ENCODE results near the gene SETD1A.
A peak's percentile ranks its signal among the peaks of the same experiment; 100 is the strongest.

The SETD1A gene

GRCh38 chr16:30957456-30958174 lies at the start of gene SETD1A:
Gene SETD1A (plus strand): TSS chr16:30957754. CDS start chr16:30958732, 978 bp downstream.
- peak within 1 kb of the TSS; percentile 99 for H3K27ac ChIP-seq
- CTCF ChIA-PET, result no interaction called here
- TF ChIP-seq CTCF (conservative IDR thresholded peaks at IDR 0.05; ENCODE audit: low read depth), result no peak
- peak; percentile 95 for DNase-seq (ENCODE audit: low spot score)
- POLR2A ChIA-PET (ENCODE audit: low non-redundant PET), result no interaction called here

- ChIA-PET CTCF (interaction anchor here (1.2 kb wide), 1 partner anchor 9 kb away, joined by 3 read pairs; no protein-coding TSS in a partner anchor), POLR2A (ENCODE audit: low non-redundant PET) (no interaction called here)
- no peak for TF ChIP-seq CTCF (conservative IDR thresholded peaks at IDR 0.05; ENCODE audit: low read depth)
- peak overlapping the region; percentile 5; the same call in 1 of the 2 replicates for H3K27ac ChIP-seq
- DNase-seq (ENCODE audit: low spot score), result no peak
Observed at GRCh38 chr16:30910427-30911029, 47.0 kb upstream of the SETD1A start.

GRCh38 chr16:30912794-30913412 lies 44.7 kb upstream of the SETD1A start:
- POLR2A ChIA-PET (ENCODE audit: low non-redundant PET), result interaction anchor here (0.5 kb wide), 1 partner anchor 39 kb away, joined by 3 read pairs; no protein-coding TSS in a partner anchor

GRCh38 chr16:30914830-30915229 lies 42.7 kb upstream of the SETD1A start:
- CTCF ChIA-PET, result no interaction called here
- TF ChIP-seq CTCF (conservative IDR thresholded peaks at IDR 0.05; ENCODE audit: low read depth), result no peak
- POLR2A ChIA-PET (ENCODE audit: low non-redundant PET), result no interaction called here
- no peak for DNase-seq (ENCODE audit: low spot score)
- no peak overlapping the region; the same call in 1 of the 2 replicates for H3K27ac ChIP-seq

More at GRCh38 chr16:30912794-30913412, 44.7 kb upstream of the SETD1A start:
- DNase-seq (ENCODE audit: low spot score), result no peak
- CTCF ChIA-PET, result interaction anchor here (0.5 to 2.0 kb wide), 4 partner anchors 34 to 99 kb away, joined by 3 to 5 read pairs (median 3); no protein-coding TSS in a partner anchor
- no peak for TF ChIP-seq CTCF (conservative IDR thresholded peaks at IDR 0.05; ENCODE audit: low read depth)
- H3K27ac ChIP-seq, result 0 out of 2 replicates have a peak overlapping the region, but pooled peaks have one; percentile 7

GRCh38 chr16:30918614-30919013 lies 38.9 kb upstream of the SETD1A start:
- ChIA-PET CTCF (interaction anchor here (1.6 kb wide), 1 partner anchor 23 kb away, joined by 5 read pairs; no protein-coding TSS in a partner anchor), POLR2A (ENCODE audit: low non-redundant PET) (no interaction called here)
- TF ChIP-seq CTCF (conservative IDR thresholded peaks at IDR 0.05; ENCODE audit: low read depth), result no peak
- H3K27ac ChIP-seq, result no peak overlapping the region
- no peak for DNase-seq (ENCODE audit: low spot score)

GRCh38 chr16:30920891-30921290 lies 36.7 kb upstream of the SETD1A start:
- ChIA-PET POLR2A (ENCODE audit: low non-redundant PET) (no interaction called here), CTCF (interaction anchor here (2.1 kb wide), 1 partner anchor 76 kb away, joined by 8 read pairs; no protein-coding TSS in a partner anchor)
- no peak for TF ChIP-seq CTCF (conservative IDR thresholded peaks at IDR 0.05; ENCODE audit: low read depth)
- no peak for DNase-seq (ENCODE audit: low spot score)
- peak overlapping the region; percentile 94 for H3K27ac ChIP-seq
